HG03342 (cell line): ENCODE data around the gene GNAS-AS1.

Source experiments
- ATAC-seq: cut with Tn5 transposase; IDR thresholded peaks from one replicate; pipeline ENCODE4 v1.9.1; 2021; ENCODE audit warnings: mild to moderate bottlenecking, moderate library complexity; ENCODE audit not compliant: unreplicated experiment

The GNAS-AS1 gene

GRCh38 chr20:58850693-58851174, at the start of gene GNAS-AS1:
TSS of gene GNAS-AS1 (minus strand) at chr20:58850902.
- ATAC-seq: peak; percentile 78

- no peak for ATAC-seq
Measured at GRCh38 chr20:58900397-58900796, 49.7 kb upstream of the GNAS-AS1 start.

- no peak for ATAC-seq
Measured at GRCh38 chr20:58899512-58899911, 48.8 kb upstream of the GNAS-AS1 start.

GRCh38 chr20:58898629-58899408, 48.1 kb upstream of the GNAS-AS1 start:
- no peak for ATAC-seq

GRCh38 chr20:58897488-58897887, 46.8 kb upstream of the GNAS-AS1 start:
- no peak for ATAC-seq

GRCh38 chr20:58896820-58897219, 46.1 kb upstream of the GNAS-AS1 start:
- no peak for ATAC-seq

- ATAC-seq: no peak
Measured at GRCh38 chr20:58895448-58896180, 44.9 kb upstream of the GNAS-AS1 start.

- no peak for ATAC-seq
Measured at GRCh38 chr20:58894652-58895447, 44.1 kb upstream of the GNAS-AS1 start.

- no peak for ATAC-seq
Measured at GRCh38 chr20:58893355-58894120, 42.8 kb upstream of the GNAS-AS1 start.

- no peak for ATAC-seq
Measured at GRCh38 chr20:58892932-58893224, 42.2 kb upstream of the GNAS-AS1 start.

- ATAC-seq: no peak
Measured at GRCh38 chr20:58892141-58892931, 41.6 kb upstream of the GNAS-AS1 start.

GRCh38 chr20:58891718-58892140, 41.0 kb upstream of the GNAS-AS1 start:
- no peak for ATAC-seq

GRCh38 chr20:58891086-58891717, 40.5 kb upstream of the GNAS-AS1 start:
- no peak for ATAC-seq

GRCh38 chr20:58890518-58891085, 39.9 kb upstream of the GNAS-AS1 start:
- no peak for ATAC-seq

- ATAC-seq: no peak
Measured at GRCh38 chr20:58889798-58890517, 39.3 kb upstream of the GNAS-AS1 start.

- no peak for ATAC-seq
Measured at GRCh38 chr20:58889334-58889760, 38.6 kb upstream of the GNAS-AS1 start.

GRCh38 chr20:58888521-58889333, 38.0 kb upstream of the GNAS-AS1 start:
- ATAC-seq: peak; percentile 39

GRCh38 chr20:58888103-58888502, 37.4 kb upstream of the GNAS-AS1 start:
- no peak for ATAC-seq
